Uterus (tissue), 4 donors: ENCODE results near the gene DNAH12. TPM values are rescaled to one million over a fixed set of nuclear protein-coding genes. Genes with fewer than 3 reads are reported as not detected.

Experiments used
- DNase-seq, 2 donors: peaks; one replicate each; pipeline ENCODE4 v3.0.0-alpha.2; 2019 to 2020
- H3K27ac ChIP-seq, 2 donors: fragments of 200-600 bp; sonication (generic); 1 replicate in 1 of 2; 2 replicates in 1 of 2; pipeline ENCODE4 v1.5.1; 2016 to 2018
- H3K27me3 ChIP-seq, 2 donors: fragments of 200-600 bp; sonication (generic); one replicate each; pipeline ENCODE4 v1.5.1; 2018 to 2019; ENCODE audit warnings: control low read depth in 1 of 2
- H3K36me3 ChIP-seq, 2 donors: fragments of 200-600 bp; sonication (generic); one replicate each; pipeline ENCODE4 v1.5.1; 2019; ENCODE audit warnings: control low read depth in 1 of 2
- H3K4me1 ChIP-seq, 2 donors: fragments of 200-600 bp; sonication (generic); one replicate each; pipeline ENCODE4 v1.5.1; 2018 to 2019; ENCODE audit warnings: control low read depth in 1 of 2
- H3K4me3 ChIP-seq, 2 donors: fragments of 200-600 bp; sonication (generic); 1 replicate in 1 of 2; 2 replicates in 1 of 2; pipeline ENCODE4 v1.5.1; 2018 to 2019; ENCODE audit warnings: mild to moderate bottlenecking in 1 of 2
- H3K9me3 ChIP-seq, 2 donors: fragments of 200-600 bp; sonication (generic); one replicate each; pipeline ENCODE4 v1.5.1; 2019; ENCODE audit warnings: control low read depth in 1 of 2
- CTCF ChIP-seq, 4 experiments: fragments of 200-600 bp in 2 of 4; fragments of 450-650 bp in 2 of 4; sonication (generic) in 2 of 4; IDR thresholded peaks; one replicate each; pipeline ENCODE4 v1.5.1; 2016 to 2019; ENCODE audit warnings: antibody characterized with exemption in 4 of 4, mild to moderate bottlenecking in 2 of 4, moderate library complexity in 1 of 4
- POLR2A ChIP-seq, 2 donors: fragments of 450-650 bp; IDR thresholded peaks; one replicate each; pipeline ENCODE4 v1.6.1; 2016; ENCODE audit warnings: antibody characterized with exemption in 2 of 2, mild to moderate bottlenecking in 1 of 2, moderate library complexity in 1 of 2
- intact Hi-C: fragments of 100-400 bp; cut with DNase I; formaldehyde crosslinking; loops from one replicate; pipeline ENCODE4 v1.15.1; 2023; ENCODE audit warnings: low total_unique reads
- total RNA-seq, 4 donors: library from RNA; depleted of rRNA in 3 of 4; stranded (reverse); fragments of >200 nt in 3 of 4; gene quantifications; one replicate each; pipeline versions ENCODE4 v1.1.0 to v1.2.4, GENCODE V29; 2014 to 2023
- donor health status: DM: yes; HTN: yes; CAD: no.

Gene DNAH12
- total RNA-seq, 4 donors from 2014 or later = 0.30 to 4.4 (median 0.77) TPM; not detected in 1

- H3K36me3 ChIP-seq = no peaks in the 10 kb centered on the region
- no peak for DNase-seq
- TF ChIP-seq POLR2A (IDR thresholded peaks at IDR 0.05) (no peak), CTCF (IDR thresholded peaks at IDR 0.05) (no peak)
- H3K27ac ChIP-seq = no peak overlapping the region
- H3K4me3 ChIP-seq = no peak overlapping the region
- intact Hi-C loops = no loop called here
- no peaks in the 10 kb centered on the region for H3K27me3 ChIP-seq
- H3K9me3 ChIP-seq = no peaks in the 10 kb centered on the region
- H3K4me1 ChIP-seq = peaks cover 0 to 4% of the 10 kb centered on the region in 2 donors
Observed at GRCh38 chr3:57583544-57583943, 39.4 kb upstream of the DNAH12 start.

- Histone ChIP-seq H3K9me3 (no peaks in the 10 kb centered on the region), H3K36me3 (no peaks in the 10 kb centered on the region), H3K27ac (no peak overlapping the region), H3K27me3 (no peaks in the 10 kb centered on the region), H3K4me3 (no peak overlapping the region), H3K4me1 (peaks cover 0 to 4% of the 10 kb centered on the region in 2 donors)
- DNase-seq = no peak
- TF ChIP-seq POLR2A (IDR thresholded peaks at IDR 0.05) (no peak), CTCF (IDR thresholded peaks at IDR 0.05) (no peak)
- intact Hi-C loops = no loop called here
Observed at GRCh38 chr3:57582474-57583168, 38.5 kb upstream of the DNAH12 start.

- H3K4me3 ChIP-seq = no peak overlapping the region
- no peak overlapping the region for H3K27ac ChIP-seq
- H3K27me3 ChIP-seq = no peaks in the 10 kb centered on the region
- TF ChIP-seq CTCF (IDR thresholded peaks at IDR 0.05) = no peak
- no peaks in the 10 kb centered on the region for H3K36me3 ChIP-seq
- no peaks in the 10 kb centered on the region for H3K4me1 ChIP-seq
- H3K9me3 ChIP-seq = no peaks in the 10 kb centered on the region
- intact Hi-C loops = no loop called here
- DNase-seq = no peak
Observed at GRCh38 chr3:57577801-57578200, 33.7 kb upstream of the DNAH12 start.

- DNase-seq = no peak
- H3K27me3 ChIP-seq = no peaks in the 10 kb centered on the region
- TF ChIP-seq POLR2A (IDR thresholded peaks at IDR 0.05) (no peak), CTCF (IDR thresholded peaks at IDR 0.05) (no peak)
- no peaks in the 10 kb centered on the region for H3K4me1 ChIP-seq
- H3K27ac ChIP-seq = no peak overlapping the region
- no peak overlapping the region for H3K4me3 ChIP-seq
- no peaks in the 10 kb centered on the region for H3K9me3 ChIP-seq
- no peaks in the 10 kb centered on the region for H3K36me3 ChIP-seq
- intact Hi-C loops = no loop called here
Observed at GRCh38 chr3:57575966-57576626, 32.0 kb upstream of the DNAH12 start.

- Histone ChIP-seq H3K36me3 (no peaks in the 10 kb centered on the region), H3K27me3 (no peaks in the 10 kb centered on the region), H3K27ac (no peak overlapping the region), H3K9me3 (no peaks in the 10 kb centered on the region), H3K4me1 (no peaks in the 10 kb centered on the region), H3K4me3 (no peak overlapping the region)
- no peak for TF ChIP-seq POLR2A (IDR thresholded peaks at IDR 0.05)
- no peak for DNase-seq
- intact Hi-C loops = no loop called here
Observed at GRCh38 chr3:57572096-57572495, 28.0 kb upstream of the DNAH12 start.
